Endothelial cell of umbilical vein (primary cell): Measurements from ENCODE around the gene C1QTNF5.

ENCODE experiments used
- EZH2 ChIP-seq: IDR thresholded peaks from 2 replicates; pipeline ENCODE4 v1.6.1; 2012; ENCODE audit warnings: borderline replicate concordance, low read depth, mild to moderate bottlenecking, moderate library complexity, low read length, inconsistent platforms; ENCODE audit not compliant: severe bottlenecking
- FOS ChIP-seq: IDR thresholded peaks from 2 replicates; pipeline ENCODE4 v1.6.1; 2011; ENCODE audit warnings: mild to moderate bottlenecking, low read length, moderate library complexity, borderline replicate concordance; ENCODE audit not compliant: insufficient read depth
- GATA2 ChIP-seq: IDR thresholded peaks from 2 replicates; pipeline ENCODE4 v1.7.0; 2011; ENCODE audit warnings: low read depth, mild to moderate bottlenecking, moderate library complexity, mixed read lengths, low read length; ENCODE audit not compliant: insufficient read length, insufficient read depth
- JUN ChIP-seq: IDR thresholded peaks from 2 replicates; pipeline ENCODE4 v1.6.1; 2011; ENCODE audit warnings: borderline replicate concordance, low read depth; ENCODE audit not compliant: insufficient read length, insufficient read depth
- POLR2A ChIP-seq: IDR thresholded peaks from 2 replicates; pipeline ENCODE4 v1.6.1; 2012; ENCODE audit warnings: low read depth, mild to moderate bottlenecking, control low read depth, low read length
- POLR2AphosphoS5 ChIP-seq: IDR thresholded peaks from 2 replicates; pipeline ENCODE4 v1.6.1; 2012; ENCODE audit warnings: low read depth, mild to moderate bottlenecking, control low read depth, low read length, moderate library complexity; ENCODE audit not compliant: insufficient read depth
- TF ChIP-seq, protein P1 (sequence below), 2 donors: IDR thresholded peaks; 1 replicate in 1 of 2; 2 replicates in 1 of 2; pipeline ENCODE4 v1.5.1; 2011; ENCODE audit warnings: low read length in 2 of 2, mild to moderate bottlenecking in 2 of 2, moderate library complexity in 2 of 2, control low read depth in 1 of 2, inconsistent platforms in 1 of 2, low read depth in 1 of 2; ENCODE audit not compliant: insufficient read depth in 1 of 2; ENCODE audit errors: extremely low read depth in 1 of 2
- TF ChIP-seq, protein P2 (sequence below): IDR thresholded peaks from 2 replicates; pipeline ENCODE4 v1.6.1; 2011; ENCODE audit not compliant: insufficient read depth, insufficient read length

GRCh38 chr11:119342023-119342300, 1.3 kb upstream of the C1QTNF5 start:
- TF ChIP-seq POLR2A (no peak), EZH2 (no peak), POLR2AphosphoS5 (no peak), FOS (no peak), JUN (no peak), GATA2 (no peak)
- TF ChIP-seq, protein P1, sequence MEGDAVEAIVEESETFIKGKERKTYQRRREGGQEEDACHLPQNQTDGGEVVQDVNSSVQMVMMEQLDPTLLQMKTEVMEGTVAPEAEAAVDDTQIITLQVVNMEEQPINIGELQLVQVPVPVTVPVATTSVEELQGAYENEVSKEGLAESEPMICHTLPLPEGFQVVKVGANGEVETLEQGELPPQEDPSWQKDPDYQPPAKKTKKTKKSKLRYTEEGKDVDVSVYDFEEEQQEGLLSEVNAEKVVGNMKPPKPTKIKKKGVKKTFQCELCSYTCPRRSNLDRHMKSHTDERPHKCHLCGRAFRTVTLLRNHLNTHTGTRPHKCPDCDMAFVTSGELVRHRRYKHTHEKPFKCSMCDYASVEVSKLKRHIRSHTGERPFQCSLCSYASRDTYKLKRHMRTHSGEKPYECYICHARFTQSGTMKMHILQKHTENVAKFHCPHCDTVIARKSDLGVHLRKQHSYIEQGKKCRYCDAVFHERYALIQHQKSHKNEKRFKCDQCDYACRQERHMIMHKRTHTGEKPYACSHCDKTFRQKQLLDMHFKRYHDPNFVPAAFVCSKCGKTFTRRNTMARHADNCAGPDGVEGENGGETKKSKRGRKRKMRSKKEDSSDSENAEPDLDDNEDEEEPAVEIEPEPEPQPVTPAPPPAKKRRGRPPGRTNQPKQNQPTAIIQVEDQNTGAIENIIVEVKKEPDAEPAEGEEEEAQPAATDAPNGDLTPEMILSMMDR (IDR thresholded peaks at IDR 0.05; ENCODE audit: extremely low read depth in 1 of 2, insufficient read depth in 1 of 2, low read depth in 1 of 2, low read length in 2 of 2) = no peak
- TF ChIP-seq, protein P2, sequence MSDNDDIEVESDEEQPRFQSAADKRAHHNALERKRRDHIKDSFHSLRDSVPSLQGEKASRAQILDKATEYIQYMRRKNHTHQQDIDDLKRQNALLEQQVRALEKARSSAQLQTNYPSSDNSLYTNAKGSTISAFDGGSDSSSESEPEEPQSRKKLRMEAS = no peak
